Stimulated activated CD8-positive, alpha-beta memory T cell treated with anti-CD3 and anti-CD28 coated beads, Interleukin-15, amount 100 ng/mL, for 48 hours (primary cell): ENCODE data around the gene CDK15.
"Not testable (repeated sequence)": the region's sequence is repeated elsewhere in the genome, so short reads cannot be mapped to it uniquely, and the experiment has no call there.

Experiments used
- DNase-seq, 2 donors: peaks; one replicate each; pipeline ENCODE4 v3.0.0-alpha.2; 2020; ENCODE audit warnings: low read depth in 2 of 2

Gene CDK15

DNA sequence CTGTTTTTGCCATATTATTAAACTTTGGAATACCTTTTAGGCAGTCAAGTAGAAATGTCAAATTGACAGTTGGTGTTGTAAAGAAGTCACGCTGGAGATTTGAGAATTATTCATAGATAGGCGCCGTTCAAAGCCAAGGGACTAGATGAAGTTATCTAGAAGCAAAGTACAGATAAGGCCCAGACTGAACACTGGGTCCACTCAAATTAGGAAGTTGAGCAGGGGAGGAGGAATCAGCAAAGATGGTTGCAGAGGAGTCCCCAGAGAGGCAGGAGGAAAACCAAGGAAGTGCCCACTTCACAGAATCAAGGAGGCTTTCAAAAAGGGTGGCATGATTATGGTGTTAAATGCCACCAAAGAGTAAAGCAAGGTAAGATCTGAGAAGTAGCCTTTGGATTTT, 16.0 kb upstream of the CDK15 start:
- DNase-seq, result no peak

DNA sequence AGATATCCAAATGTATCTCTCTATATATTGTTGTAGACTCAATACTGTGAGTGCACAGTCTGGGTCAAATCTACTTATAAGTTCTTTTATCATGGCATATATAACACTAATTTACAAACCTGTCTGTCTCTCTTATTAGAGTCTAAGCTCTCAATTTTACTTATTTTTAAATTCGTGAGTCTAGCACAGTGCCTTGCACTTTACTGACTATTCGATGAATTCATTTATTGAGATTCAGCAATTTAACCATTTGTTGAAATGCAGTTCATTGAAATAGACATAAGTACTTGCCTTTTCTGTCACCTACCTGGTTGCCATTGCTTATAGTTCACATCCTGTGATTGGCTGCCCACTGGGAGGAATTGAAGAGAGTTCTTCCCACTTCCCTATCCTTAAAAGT, 15.3 kb upstream of the CDK15 start:
- no peak for DNase-seq

GRCh38 chr2:201793631-201794030, 12.7 kb upstream of the CDK15 start:
- DNase-seq, result no peak

DNA sequence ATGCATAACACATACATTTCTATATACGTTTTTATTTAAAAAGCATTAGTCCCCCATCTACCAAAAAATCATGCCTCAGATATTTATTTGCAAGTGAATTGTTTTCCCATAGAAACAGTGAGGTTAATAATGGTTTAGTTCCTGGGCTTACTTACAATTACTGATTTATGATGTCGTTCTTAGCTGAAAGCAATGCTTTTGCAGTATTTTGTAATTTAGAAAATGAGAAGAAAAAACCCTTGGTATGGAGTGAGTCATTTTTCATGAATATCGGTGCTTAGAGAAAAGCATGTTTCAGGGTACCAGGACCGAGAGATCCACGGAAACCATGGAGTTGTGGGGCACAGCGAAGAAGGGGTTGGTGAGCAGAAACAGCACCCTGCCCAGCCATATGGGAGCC, 12.0 kb upstream of the CDK15 start:
- DNase-seq, result no peak

DNA sequence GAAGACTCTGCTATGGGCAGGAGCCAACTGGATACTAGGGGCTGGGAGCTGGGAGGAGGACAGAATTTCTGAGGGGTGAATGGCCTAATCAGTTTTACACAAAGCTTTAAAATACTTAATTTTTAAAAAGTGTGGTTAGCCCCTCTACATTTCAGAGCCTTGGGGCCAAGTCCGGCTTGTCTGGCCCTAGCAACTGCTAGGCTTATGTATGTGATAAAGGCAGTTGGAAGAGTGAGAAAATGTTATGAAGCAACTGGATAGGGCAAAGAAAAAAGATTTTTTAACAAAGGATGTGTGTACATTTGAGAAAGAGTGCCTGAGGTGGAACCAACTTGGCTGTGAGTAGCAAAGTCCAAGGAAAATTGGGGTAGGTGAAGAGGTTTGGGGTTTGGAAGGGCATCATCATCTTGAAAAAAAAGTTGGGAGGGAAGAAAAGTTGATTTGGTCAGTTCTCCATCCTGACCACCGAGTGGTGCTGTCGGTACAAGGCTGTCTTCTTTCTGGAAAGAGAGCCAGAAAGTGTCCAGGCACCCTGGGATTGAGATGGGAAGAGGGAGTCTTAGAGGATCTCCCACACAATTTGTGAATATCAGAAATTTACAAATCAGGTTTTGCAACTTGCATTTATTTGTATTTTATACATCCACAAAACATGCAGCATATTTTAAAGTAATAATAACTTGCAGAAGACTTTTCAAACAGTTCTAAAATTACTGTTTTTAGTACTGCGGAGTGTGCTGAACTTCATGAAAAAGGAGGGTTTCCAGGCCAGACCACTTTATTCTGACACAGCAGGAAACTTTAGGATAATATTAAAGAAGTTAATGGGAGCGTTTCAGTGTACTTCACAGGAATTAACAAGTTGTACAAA, 10.5 kb upstream of the CDK15 start:
- DNase-seq, result no peak

DNA sequence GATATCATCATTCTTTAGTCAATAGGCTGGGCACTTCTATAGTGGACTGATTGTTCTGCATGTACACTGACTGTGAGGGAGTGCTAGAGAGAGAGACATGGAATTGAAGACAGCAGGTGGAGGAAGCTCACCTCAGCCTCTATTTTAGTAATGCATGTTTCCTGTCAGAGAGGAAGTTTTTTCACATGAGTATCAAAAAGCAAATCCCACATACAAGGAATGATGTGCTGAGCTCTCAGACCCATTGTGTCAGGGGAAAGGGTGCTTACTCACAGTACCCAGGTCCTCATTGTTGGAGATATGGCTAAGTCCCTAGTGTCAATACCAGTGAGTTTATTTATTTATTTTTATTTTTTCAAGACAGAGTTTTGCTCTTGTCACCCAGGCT, 9.9 kb upstream of the CDK15 start:
- no peak for DNase-seq

DNA sequence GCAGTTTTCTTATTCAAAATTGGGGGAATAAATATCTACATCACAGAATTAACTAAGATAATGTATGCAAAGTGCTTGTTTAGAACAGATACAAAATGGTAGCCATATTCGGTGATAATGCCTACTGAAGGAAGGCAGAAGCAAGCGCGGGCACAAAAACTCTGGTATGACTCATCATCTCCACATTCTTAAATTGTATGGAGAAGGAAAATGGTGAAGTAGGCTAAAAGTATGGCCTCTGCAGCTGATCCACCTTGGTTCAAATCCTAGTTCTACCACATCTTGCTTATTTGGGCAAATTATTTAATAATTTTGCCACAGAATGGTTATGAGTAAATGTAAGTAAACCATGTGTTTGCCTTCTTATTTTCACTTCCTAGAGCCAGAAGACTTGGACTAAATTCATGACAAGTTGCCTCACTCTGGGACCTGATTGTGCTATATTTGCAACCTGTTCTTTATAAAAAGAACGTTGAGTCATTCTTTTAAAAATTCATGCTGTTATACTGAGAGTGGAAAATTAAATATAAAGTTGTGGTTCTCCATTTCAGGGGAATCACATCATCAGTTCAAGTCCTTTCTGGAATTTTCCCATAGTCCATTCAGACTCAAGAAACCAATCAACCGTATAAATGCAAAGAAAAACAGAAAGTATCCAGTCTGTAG, 9.0 kb upstream of the CDK15 start:
- DNase-seq, result no peak

DNA sequence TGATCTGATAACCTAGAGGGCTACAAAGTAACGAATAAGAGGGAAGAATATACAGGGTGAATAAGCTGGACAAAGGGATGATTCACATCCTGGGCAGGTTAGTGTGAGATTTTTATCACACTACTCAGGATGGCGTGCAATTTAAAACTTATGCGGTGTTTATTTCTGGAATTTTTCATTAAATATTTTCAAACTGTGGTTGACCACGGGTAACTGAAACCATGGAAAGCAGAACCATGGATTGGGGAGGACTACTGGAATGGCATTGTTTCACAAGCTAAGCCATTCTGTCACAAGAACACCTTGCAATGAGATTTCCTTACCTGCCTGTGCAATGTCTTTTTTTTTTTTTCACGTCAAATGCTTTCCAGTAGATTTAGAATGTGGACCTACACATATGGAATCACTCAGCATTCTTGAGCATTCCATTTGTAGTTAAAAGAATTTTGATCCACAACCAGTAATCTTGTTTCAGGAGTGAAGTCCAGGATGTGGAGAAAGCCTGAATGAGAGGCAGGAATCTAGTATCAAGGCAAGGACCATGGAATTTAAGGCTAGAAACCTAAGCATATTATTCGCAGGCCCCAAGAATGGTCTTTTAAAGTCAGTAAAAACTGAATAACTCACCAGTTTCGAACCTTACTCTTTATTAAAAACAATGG, 8.0 kb upstream of the CDK15 start:
- DNase-seq, result no peak

GRCh38 chr2:201798914-201799285, 7.4 kb upstream of the CDK15 start:
- not testable (repeated sequence) for DNase-seq

DNA sequence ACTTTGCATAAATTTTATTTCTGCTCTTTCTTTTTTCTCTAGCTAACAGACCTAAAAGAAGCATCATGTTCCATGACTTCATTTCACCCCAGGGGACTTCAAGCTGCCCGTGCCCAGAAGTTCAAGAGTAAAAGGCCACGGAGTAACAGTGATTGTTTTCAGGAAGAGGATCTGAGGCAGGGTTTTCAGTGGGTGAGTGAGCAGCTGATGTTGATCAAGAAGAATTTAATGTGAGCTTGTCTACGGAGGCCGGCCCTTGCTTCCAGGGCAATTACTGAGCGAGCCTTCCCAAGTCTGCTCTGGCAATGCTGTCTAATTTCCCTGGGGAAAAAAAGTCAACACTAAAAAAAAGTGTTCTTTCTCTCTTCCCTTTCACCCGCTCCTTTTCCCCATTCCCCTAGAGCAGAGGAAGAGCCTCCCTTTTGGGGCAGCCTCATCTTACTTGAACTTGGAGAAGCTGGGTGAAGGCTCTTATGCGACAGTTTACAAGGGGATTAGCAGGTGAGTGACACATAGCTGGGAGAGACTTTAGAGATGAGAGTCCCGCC, 1.2 kb downstream of the CDK15 start:
- no peak for DNase-seq

DNA sequence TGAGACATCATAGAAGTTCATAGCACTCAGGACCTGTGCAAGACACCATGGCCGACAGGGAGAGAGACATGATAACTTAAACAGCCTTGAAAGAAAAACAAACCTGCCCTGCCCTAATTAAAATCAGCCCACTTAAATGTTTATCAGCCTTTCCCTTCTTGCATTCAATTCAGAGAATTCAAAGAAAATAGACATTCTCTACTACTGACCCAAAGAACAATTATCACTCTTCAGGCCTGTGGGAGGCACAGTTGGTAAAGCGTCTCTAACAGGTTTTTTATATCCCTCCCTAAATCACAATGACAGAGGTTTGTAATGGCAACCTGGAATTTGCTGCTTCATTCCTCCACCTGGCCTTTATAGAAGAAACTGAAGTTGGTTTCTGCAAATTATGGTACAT, 1.7 kb downstream of the CDK15 start:
- DNase-seq, result no peak

GRCh38 chr2:201809633-201810032, 3.3 kb downstream of the CDK15 start:
- no peak for DNase-seq

DNA sequence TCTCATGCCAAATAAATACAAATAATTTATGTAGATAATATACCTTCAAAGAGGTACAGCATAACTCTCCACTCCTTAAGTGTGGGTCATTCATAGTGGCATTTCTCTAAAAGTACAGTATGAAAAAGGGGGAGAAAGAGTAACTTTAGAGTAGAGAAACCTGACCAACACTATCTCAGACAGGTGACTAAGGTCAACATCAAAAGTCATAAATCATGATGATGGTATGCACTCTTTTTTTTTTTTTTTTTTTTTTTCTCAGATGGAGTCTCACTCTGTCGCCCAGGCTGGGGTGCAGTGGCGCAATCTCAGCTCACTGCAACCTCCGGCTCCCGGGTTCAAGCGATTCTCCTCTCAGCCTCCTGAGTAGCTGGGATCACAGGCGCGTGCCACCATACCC, 4.3 kb downstream of the CDK15 start:
- DNase-seq, result not testable (repeated sequence)

GRCh38 chr2:201813996-201814760, 7.8 kb downstream of the CDK15 start:
- DNase-seq, result no peak

DNA sequence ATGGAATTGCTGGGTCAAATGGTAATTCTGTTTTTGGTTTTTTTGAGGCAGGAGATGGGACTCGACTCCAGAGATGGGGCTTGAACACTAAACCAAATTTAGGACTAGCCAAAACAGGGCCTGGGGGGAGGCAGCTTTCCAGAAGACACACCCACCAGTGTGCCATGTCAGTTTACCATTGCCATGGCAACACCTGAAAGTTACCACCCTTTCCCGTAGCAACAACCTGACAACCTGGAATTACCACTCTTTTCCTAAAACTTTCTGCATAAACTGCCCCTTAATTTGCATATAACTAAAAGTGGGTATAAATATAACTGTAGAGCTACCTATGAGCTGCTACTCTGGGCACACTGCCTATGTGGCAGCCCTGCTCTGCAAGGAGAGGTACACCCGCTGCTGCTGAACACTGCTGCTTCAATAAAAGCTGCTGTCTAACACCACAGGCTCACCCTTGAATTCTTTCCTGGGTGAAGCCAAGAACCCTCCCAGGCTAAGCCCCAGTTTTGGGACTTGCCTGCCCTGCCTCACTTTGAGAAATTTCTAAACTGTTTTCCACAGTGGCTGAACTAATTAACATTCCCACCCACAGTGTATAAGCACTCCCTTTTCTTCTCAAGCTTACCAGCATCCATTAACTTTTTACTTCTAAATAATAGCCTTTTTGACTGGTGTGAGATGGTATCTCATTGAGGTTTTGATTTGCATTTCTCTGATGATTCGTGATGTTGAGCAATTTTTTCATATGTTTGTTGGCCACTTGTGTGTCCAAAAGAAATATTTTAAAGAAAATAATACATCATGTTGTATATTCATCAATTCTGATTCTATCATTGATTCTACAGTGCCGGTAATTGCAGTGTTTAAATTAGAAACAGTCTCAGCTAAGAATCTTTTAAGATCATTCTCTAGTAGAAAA, 10.6 kb downstream of the CDK15 start:
- no peak for DNase-seq

DNA sequence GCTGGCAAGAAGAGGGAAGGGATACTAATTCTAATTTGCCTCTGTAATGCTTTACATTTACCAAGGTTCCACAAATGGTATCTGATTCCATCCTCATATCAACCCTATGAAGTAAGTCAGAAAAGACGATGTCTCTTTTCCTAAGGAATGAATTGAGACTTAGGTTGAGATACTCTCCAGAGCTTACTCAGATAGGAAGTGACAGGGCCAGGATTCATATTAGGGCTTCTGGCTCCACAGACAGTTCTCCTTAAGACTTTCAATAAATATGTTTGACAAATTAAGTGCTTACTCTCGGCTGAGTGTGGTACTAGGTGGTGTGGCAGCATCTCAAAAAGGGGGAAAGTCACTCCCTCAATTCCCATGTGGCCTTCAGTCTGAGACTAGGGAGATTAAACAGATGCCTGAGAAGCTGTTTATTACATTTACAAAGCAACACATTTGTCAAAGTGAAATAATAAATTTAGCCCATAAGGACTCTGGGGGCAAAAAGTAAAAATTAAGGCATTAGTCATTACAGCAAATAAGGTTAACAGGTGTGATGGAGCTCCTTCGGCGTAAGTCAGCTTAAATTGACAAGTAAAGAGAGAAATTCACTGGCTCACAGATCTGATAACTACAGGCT, 14.2 kb downstream of the CDK15 start:
- no peak for DNase-seq

GRCh38 chr2:201821080-201821479, 14.7 kb downstream of the CDK15 start:
- DNase-seq, result no peak

GRCh38 chr2:201824212-201824611, 17.9 kb downstream of the CDK15 start:
- DNase-seq, result no peak

DNA sequence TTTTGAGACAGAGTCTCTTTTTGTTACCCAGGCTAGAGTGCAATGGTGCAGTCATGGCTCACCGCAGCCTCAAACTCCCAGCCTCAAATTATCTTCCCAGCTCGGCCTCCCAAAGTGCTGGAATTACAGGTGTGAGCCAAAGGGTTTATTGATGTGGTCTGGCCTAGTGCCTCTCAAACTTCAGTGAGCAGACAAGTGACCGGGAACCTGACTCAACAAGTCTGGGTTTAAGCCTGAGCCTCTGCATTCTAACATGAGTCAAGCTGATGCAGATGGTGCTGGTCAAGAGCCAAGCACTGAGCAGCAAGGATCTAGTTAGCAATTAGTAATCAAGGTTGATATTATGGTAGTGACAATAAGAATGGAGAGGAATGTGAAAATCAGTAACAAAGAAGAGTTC, 21.3 kb downstream of the CDK15 start:
- no peak for DNase-seq

DNA sequence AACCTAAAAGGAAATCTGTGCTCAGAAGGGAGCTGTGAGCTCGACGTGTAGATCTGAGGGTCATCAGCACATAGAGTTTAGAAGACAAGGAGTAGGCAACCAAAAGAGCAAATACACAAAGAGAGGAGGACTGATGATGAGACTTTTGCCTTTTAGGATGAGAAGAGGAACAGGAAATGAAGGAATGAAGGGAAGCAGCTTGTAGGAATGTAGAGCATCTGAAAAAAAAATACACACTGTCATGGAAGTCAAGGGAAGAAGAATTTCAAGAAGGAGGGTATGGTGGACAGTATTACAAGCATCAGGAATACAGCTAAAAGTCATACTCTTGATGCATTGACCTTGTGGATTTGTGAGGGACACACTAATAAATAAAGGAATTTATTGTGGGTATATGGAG, 21.9 kb downstream of the CDK15 start:
- no peak for DNase-seq
